Measurements from ENCODE around the gene ATAD3A.
"Not testable (repeated sequence)": the region's sequence is repeated elsewhere in the genome, so short reads cannot be mapped to it uniquely, and the experiment has no call there.

Gene ATAD3A

GRCh38 chr1:1527092-1527816 lies 15.3 kb downstream of the ATAD3A start:
- no peak for ATAC-seq
- H3K4me1 Mint-ChIP-seq, result no peaks in the 10 kb centered on the region
- no peaks in the 10 kb centered on the region for H3K9me3 Mint-ChIP-seq
- no peak for DNase-seq (ENCODE audit: low spot score in 2 of 2)
- H3K4me3 Mint-ChIP-seq, result no peak overlapping the region
- H3K36me3 Mint-ChIP-seq, result peaks cover 76% of the 10 kb centered on the region
- H3K27ac Mint-ChIP-seq, result no peak overlapping the region

- Mint-ChIP-seq H3K4me3 (no peak overlapping the region), H3K36me3 (peaks cover 66% of the 10 kb centered on the region), H3K9me3 (no peaks in the 10 kb centered on the region), H3K27ac (no peak overlapping the region), H3K4me1 (no peaks in the 10 kb centered on the region)
- ATAC-seq (no peak), DNase-seq (ENCODE audit: low spot score in 2 of 2) (no peak)
Measured at GRCh38 chr1:1528301-1529267, 16.6 kb downstream of the ATAD3A start.

DNA sequence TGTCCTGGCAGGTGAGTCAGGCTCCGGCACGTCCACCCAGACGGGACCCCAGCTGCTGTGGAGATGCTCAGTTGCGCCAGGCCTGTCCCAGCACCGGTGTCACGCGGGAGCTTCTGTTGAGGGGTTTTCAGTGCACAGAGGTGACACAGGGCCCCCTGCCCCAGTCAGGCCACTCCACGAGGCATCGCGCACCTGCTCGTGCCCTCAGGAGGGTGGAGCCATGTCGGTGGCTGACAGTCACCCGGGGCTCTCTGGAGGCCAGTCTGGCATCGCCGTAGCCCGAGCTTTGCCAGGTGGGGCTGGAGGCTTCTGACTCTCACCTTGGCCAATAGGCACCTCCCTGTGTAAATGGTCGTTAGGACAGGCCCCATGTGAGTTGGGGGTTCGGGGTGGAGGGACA lies 17.4 kb downstream of the ATAD3A start:
- H3K4me1 Mint-ChIP-seq, result no peaks in the 10 kb centered on the region
- no peaks in the 10 kb centered on the region for H3K9me3 Mint-ChIP-seq
- no peak overlapping the region for H3K27ac Mint-ChIP-seq
- H3K36me3 Mint-ChIP-seq, result peaks cover 62% of the 10 kb centered on the region
- H3K4me3 Mint-ChIP-seq, result no peak overlapping the region
- ATAC-seq, result no peak
- DNase-seq (ENCODE audit: low spot score in 2 of 2), result no peak

DNA sequence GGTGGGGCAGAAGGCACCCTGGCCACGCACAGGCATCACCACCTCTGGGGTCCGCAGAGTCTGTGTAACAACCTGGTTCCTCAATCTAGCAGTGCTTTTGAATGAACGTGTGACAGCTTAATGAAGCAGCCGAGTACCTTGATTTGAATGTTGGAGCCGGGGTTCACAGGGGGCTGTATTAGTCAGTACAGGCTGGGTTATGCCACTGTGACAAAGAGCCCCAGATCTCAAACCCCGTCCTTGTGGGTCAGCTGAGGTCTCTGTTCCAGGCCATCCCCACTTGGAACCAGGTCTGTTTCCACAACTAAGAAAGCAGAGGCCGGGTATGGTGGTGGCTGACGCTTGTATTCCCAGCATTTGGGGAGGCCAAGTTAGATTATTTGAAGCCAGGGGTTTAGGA lies 18.0 kb downstream of the ATAD3A start:
- H3K27ac Mint-ChIP-seq, result no peak overlapping the region
- no peaks in the 10 kb centered on the region for H3K4me1 Mint-ChIP-seq
- DNase-seq (ENCODE audit: low spot score in 2 of 2) (no peak), ATAC-seq (no peak)
- H3K9me3 Mint-ChIP-seq, result no peaks in the 10 kb centered on the region
- H3K36me3 Mint-ChIP-seq, result peaks cover 60% of the 10 kb centered on the region
- H3K4me3 Mint-ChIP-seq, result no peak overlapping the region

DNA sequence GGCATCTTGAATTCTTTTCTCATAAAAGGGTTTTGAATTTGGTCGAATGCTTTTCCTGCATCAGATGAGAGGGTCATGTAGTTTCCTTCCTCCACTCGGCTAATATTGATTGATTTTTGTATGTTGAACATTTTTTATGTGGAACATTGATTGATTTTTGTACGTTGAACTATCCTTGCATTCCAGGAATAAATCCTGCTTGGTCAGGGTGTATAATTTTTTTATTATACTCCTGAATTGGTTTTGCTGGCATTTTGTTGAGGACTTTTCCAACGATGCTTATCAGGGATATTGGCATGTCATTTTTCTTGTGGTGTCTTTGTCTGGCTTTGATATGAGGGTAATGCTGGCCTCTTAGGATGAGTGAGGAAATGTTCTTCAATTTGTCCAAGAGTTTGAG lies 20.0 kb downstream of the ATAD3A start:
- DNase-seq (ENCODE audit: low spot score in 2 of 2), result no peak
- Mint-ChIP-seq H3K4me1 (no peaks in the 10 kb centered on the region), H3K27ac (no peak overlapping the region), H3K9me3 (no peaks in the 10 kb centered on the region), H3K4me3 (no peak overlapping the region), H3K36me3 (peaks cover 45% of the 10 kb centered on the region)
- ATAC-seq, result no peak

DNA sequence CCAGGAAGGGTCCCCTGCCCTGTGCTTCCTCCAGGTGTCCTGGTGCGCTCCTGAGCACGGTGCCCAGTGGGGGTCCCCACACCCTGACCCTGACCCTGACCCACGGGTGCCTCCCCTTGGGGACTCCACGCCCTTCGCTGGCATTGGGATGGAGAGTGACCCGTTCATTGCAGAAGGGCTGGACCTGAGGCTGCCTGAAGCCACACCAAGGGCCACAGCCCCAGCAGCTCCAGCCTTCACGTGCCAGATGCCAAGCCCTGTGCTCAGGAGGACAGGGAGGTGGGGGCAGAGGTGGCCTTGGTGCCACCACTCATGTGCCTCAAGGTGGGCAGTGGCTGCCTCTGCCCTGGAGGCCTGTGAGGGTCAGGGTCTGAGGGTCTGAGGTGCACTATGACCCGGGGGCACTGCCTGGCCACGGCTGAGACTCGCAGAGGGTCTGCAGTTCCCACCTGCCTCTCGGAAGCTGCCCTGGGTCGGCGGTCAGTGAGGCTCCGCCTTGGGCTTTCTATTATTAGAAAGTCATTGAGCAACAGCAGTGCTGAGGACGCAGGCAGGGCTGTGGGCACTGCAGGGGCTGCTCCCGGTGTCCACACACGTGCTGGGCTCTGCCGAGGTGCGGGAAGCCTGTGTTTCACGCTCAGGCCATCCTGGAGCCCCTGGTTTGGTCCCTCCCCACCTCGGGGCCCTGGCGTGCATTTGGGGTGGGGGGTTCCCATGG lies 21.4 kb downstream of the ATAD3A start:
- H3K27ac Mint-ChIP-seq; DNase-seq (ENCODE audit: low spot score in 2 of 2); H3K4me1 Mint-ChIP-seq; H3K9me3 Mint-ChIP-seq; H3K4me3 Mint-ChIP-seq; ATAC-seq: not testable (repeated sequence)
- H3K36me3 Mint-ChIP-seq, result peaks cover 33% of the 10 kb centered on the region

DNA sequence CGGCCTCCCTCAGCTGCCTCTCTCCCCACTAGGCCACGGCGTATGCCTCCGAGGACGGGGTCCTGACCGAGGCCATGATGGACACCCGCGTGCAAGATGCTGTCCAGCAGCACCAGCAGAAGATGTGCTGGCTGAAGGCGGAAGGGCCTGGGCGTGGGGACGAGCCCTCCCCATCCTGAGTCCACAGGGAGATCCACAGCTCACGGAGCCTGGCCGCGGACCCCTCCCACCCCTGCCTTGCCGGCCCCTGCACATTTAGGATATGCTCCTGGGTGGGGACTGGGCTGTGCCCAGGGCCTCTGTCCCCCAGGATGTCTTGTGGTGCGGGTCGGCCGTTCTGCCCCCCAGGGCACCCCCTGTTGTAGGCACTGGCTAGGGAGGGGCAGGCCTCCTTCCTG lies 21.9 kb downstream of the ATAD3A start:
- not testable (repeated sequence) for ATAC-seq; H3K9me3 Mint-ChIP-seq; H3K4me3 Mint-ChIP-seq; DNase-seq (ENCODE audit: low spot score in 2 of 2); H3K27ac Mint-ChIP-seq; H3K4me1 Mint-ChIP-seq
- peaks cover 28% of the 10 kb centered on the region for H3K36me3 Mint-ChIP-seq

GRCh38 chr1:1534401-1535154 lies 22.6 kb downstream of the ATAD3A start:
- Mint-ChIP-seq H3K36me3 (peaks cover 21% of the 10 kb centered on the region), H3K9me3 (no peaks in the 10 kb centered on the region), H3K4me3 (no peak overlapping the region), H3K27ac (no peak overlapping the region), H3K4me1 (peaks cover 4% of the 10 kb centered on the region)
- no peak for DNase-seq (ENCODE audit: low spot score in 2 of 2)
- ATAC-seq, result no peak

- DNase-seq (ENCODE audit: low spot score in 2 of 2), result no peak
- no peak overlapping the region for H3K4me3 Mint-ChIP-seq
- no peak overlapping the region for H3K27ac Mint-ChIP-seq
- H3K36me3 Mint-ChIP-seq, result peaks cover 14% of the 10 kb centered on the region
- no peak for ATAC-seq
- H3K9me3 Mint-ChIP-seq, result no peaks in the 10 kb centered on the region
- peaks cover 5% of the 10 kb centered on the region for H3K4me1 Mint-ChIP-seq
Measured at GRCh38 chr1:1535201-1536018, 23.4 kb downstream of the ATAD3A start.

GRCh38 chr1:1536019-1536937 lies 24.3 kb downstream of the ATAD3A start:
- no peak overlapping the region for H3K27ac Mint-ChIP-seq
- H3K4me1 Mint-ChIP-seq, result peaks cover 5% of the 10 kb centered on the region

DNA sequence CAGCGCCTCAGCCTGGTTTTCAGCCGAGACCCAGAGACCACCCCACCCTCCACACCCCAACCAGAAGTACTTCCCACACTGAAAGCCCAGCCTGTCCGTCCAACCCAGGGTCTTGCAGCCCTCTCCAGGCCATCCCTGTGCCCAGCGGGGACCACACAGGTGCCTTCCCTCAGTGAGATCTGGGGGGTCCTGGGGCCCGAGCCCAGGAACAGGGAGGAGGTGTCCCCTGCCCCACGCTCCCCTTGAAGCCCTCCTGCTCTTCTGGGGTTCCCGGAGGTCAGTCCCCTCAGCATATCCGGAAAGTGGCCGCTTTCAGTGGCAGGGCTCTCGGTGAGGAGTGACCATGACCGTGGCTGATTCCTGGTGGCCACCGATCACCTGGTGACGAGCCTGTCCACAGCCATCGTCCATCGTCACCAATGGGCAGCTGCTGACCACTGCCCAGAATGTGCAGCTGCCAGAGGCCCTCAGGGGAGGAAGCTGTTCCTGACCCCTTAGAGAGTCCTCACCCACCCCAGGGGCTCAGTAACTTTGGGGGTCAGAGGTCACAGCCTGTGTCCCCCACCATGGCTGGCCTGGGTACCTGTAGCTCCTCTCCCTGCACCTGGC lies 25.1 kb downstream of the ATAD3A start:
- no peaks in the 10 kb centered on the region for H3K9me3 Mint-ChIP-seq
- DNase-seq (ENCODE audit: low spot score in 2 of 2) (no peak), ATAC-seq (no peak)
- peaks cover 12% of the 10 kb centered on the region for H3K36me3 Mint-ChIP-seq
- H3K27ac Mint-ChIP-seq, result no peak overlapping the region
- no peak overlapping the region for H3K4me3 Mint-ChIP-seq
- peaks cover 5% of the 10 kb centered on the region for H3K4me1 Mint-ChIP-seq

More at GRCh38 chr1:1536019-1536937, 24.3 kb downstream of the ATAD3A start:
- H3K9me3 Mint-ChIP-seq, result no peaks in the 10 kb centered on the region
- ATAC-seq, result no peak
- DNase-seq (ENCODE audit: low spot score in 2 of 2), result no peak
- peaks cover 8% of the 10 kb centered on the region for H3K36me3 Mint-ChIP-seq
- no peak overlapping the region for H3K4me3 Mint-ChIP-seq

GRCh38 chr1:1537626-1538250 lies 25.8 kb downstream of the ATAD3A start:
- no peak overlapping the region for H3K27ac Mint-ChIP-seq
- ATAC-seq (no peak), DNase-seq (ENCODE audit: low spot score in 2 of 2) (no peak)
- no peak overlapping the region for H3K4me3 Mint-ChIP-seq
- no peaks in the 10 kb centered on the region for H3K9me3 Mint-ChIP-seq
- H3K4me1 Mint-ChIP-seq, result peaks cover 5% of the 10 kb centered on the region
- peaks cover 10% of the 10 kb centered on the region for H3K36me3 Mint-ChIP-seq

- Mint-ChIP-seq H3K36me3 (peaks cover 10% of the 10 kb centered on the region), H3K9me3 (no peaks in the 10 kb centered on the region), H3K4me1 (peaks cover 5% of the 10 kb centered on the region), H3K4me3 (peak overlapping the region; percentile 50), H3K27ac (no peak overlapping the region)
- no peak for ATAC-seq
- DNase-seq (ENCODE audit: low spot score in 2 of 2), result no peak
Measured at GRCh38 chr1:1538334-1538733, 26.4 kb downstream of the ATAD3A start.

Measured in stimulated activated effector memory CD8-positive, alpha-beta T cell treated with anti-CD3 and anti-CD28 coated beads, Interleukin-12 subunit alpha, Interleukin-12 subunit beta, amount 100 ng/mL, for 72 hours (primary cell).